K562 (cell line): Measurements from ENCODE around the gene ZNF768. TPM values are rescaled to one million over a fixed set of nuclear protein-coding genes. Genes with fewer than 3 reads are reported as not detected.

Experiments used
- CBX3 ChIP-seq, 2 experiments: IDR thresholded peaks; 1 replicate in 1 of 2; 2 replicates in 1 of 2; pipeline ENCODE4 v1.6.1; 2012; ENCODE audit warnings: inconsistent platforms in 2 of 2, low read length in 2 of 2, borderline replicate concordance in 1 of 2, control low read depth in 1 of 2
- CREBBP ChIP-seq: IDR thresholded peaks from one replicate; pipeline ENCODE4 v1.6.1; 2012; ENCODE audit warnings: low read depth, mild to moderate bottlenecking, control low read depth, inconsistent platforms, low read length
- FOXP1 ChIP-seq: sonication (generic); formaldehyde crosslinking; IDR thresholded peaks from 2 replicates; pipeline ENCODE4 v1.8.0; 2022; ENCODE audit warnings: mild to moderate bottlenecking, missing genetic modification reagents
- MAX ChIP-seq: sonication (generic); formaldehyde crosslinking; IDR thresholded peaks from 2 replicates; pipeline ENCODE4 v1.9.0; 2022; ENCODE audit warnings: mild to moderate bottlenecking, missing genetic modification reagents
- MNT ChIP-seq, 2 experiments: fragments of 450-650 bp; conservative IDR thresholded peaks; 2 replicates each; pipeline ENCODE4 v1.6.1; 2017; ENCODE audit warnings: mild to moderate bottlenecking in 2 of 2, moderate library complexity in 2 of 2
- MTA2 ChIP-seq: fragments of 450-650 bp; IDR thresholded peaks from 2 replicates; pipeline ENCODE4 v1.6.1; 2016; ENCODE audit warnings: low read depth
- NRF1 ChIP-seq, 2 experiments: fragments of 450-650 bp; IDR thresholded peaks in 1 of 2; conservative IDR thresholded peaks in 1 of 2; 2 replicates each; pipeline ENCODE4 v1.6.1; 2014; ENCODE audit warnings: mild to moderate bottlenecking in 2 of 2
- PRDM10 ChIP-seq: fragments of 450-650 bp; IDR thresholded peaks from 2 replicates; pipeline ENCODE4 v1.6.1; 2018; ENCODE audit not compliant: partially characterized antibody
- SMAD1 ChIP-seq: fragments of 150-350 bp; IDR thresholded peaks from 2 replicates; pipeline ENCODE4 v1.6.1; 2014; ENCODE audit warnings: low read length, low read depth; ENCODE audit not compliant: partially characterized antibody
- SRSF1 ChIP-seq: fragments of 200-400 bp; formaldehyde crosslinking; IDR thresholded peaks from 2 replicates; pipeline ENCODE4 v1.6.1; 2017; ENCODE audit warnings: mild to moderate bottlenecking, low read depth, low read length, moderate library complexity
- TCF7L2 ChIP-seq: fragments of 150-350 bp; IDR thresholded peaks from 2 replicates; pipeline ENCODE4 v1.6.1; 2016; ENCODE audit warnings: low read depth, mild to moderate bottlenecking, low read length, moderate library complexity
- TOE1 ChIP-seq, 2 experiments: fragments of 450-650 bp in 1 of 2; sonication (generic) in 1 of 2; formaldehyde crosslinking in 1 of 2; IDR thresholded peaks; 2 replicates each; pipeline versions ENCODE4 v1.7.1 to v1.8.0; 2016 to 2022; ENCODE audit warnings: borderline replicate concordance in 2 of 2, mild to moderate bottlenecking in 2 of 2, antibody characterized with exemption in 1 of 2, inconsistent platforms in 1 of 2, low read depth in 1 of 2, missing genetic modification reagents in 1 of 2, moderate library complexity in 1 of 2
- ZBTB26 ChIP-seq: fragments of 450-650 bp; formaldehyde crosslinking; IDR thresholded peaks from 2 replicates; pipeline ENCODE4 v1.4.0; 2022; ENCODE audit warnings: missing genetic modification characterization
- ZBTB33 ChIP-seq: sonication (generic); formaldehyde crosslinking; IDR thresholded peaks from 2 replicates; pipeline ENCODE4 v1.8.1; 2023; ENCODE audit warnings: mild to moderate bottlenecking, missing genetic modification reagents
- polyA plus RNA-seq, 8 experiments: library from polyadenylated mRNA; depleted of rRNA in 4 of 8; stranded (reverse) in 5 of 8; unstranded in 3 of 8; fragments of >200 nt; fragmentation: Nextera tagmentation in 2 of 8; fragmentation: Illumina TruSeq in 1 of 8; extraction: Ambion mirVana in 2 of 8; extraction: Trizol in 1 of 8; gene quantifications; 2 replicates each; pipeline versions ENCODE4 v1.2.1 to v1.2.3, GENCODE V29; 2011 to 2014; ENCODE audit warnings: inconsistent platforms in 1 of 8, missing spikeins in 1 of 8
- total RNA-seq, 7 experiments: library from RNA; depleted of rRNA in 6 of 7; stranded (reverse); fragments of >200 nt in 6 of 7; fragmentation: Illumina TruSeq in 2 of 7; extraction: Trizol in 2 of 7; gene quantifications; 2 replicates each; pipeline versions ENCODE4 v1.2.1 to v1.2.3, GENCODE V29; 2011 to 2021; ENCODE audit warnings: low replicate concordance in 1 of 7

Gene ZNF768
- total and polyA plus RNA-seq, 9 of the 15 experiments (the other 6 are each of a cell fraction or from before 2014, with no cell fraction given), result 0.13 to 50.7 (median 26.9) TPM

GRCh38 chr16:30535777-30536190, 9.4 kb upstream of the ZNF768 start (continued):
- TF ChIP-seq SMAD1 (peak; percentile 20), PRDM10 (peak; percentile 12), MAX (CRISPR knock-in tag) (peak; percentile 95), NRF1 (conservative IDR thresholded peaks at IDR 0.05 in 1 of 2, IDR thresholded peaks at IDR 0.05 in 1 of 2) (peak; percentile 70 to 78), CREBBP (no peak), CBX3 (IDR thresholded peaks at IDR 0.05; ENCODE audit: borderline replicate concordance in 1 of 2, low read length in 2 of 2) (peak in 1 of 2 experiments; percentile 73; a peak in 1 of 3 replicates), MNT (conservative IDR thresholded peaks at IDR 0.05) (peak; percentile 72 to 79; a peak in 3 of 4 replicates), MTA2 (no peak), FOXP1 (CRISPR knock-in tag) (peak; percentile 85; the same call in 1 of the 2 replicates), TCF7L2 (no peak), SRSF1 (no peak), TOE1 (IDR thresholded peaks at IDR 0.05; ENCODE audit: borderline replicate concordance) (peak; percentile 69), TOE1 (CRISPR knock-in tag; IDR thresholded peaks at IDR 0.05; ENCODE audit: borderline replicate concordance, low read depth) (0 out of 2 replicates have a peak, but pooled peaks have one; percentile 18), ZBTB33 (CRISPR knock-in tag) (peak; percentile 60; the same call in 1 of the 2 replicates), ZBTB26 (CRISPR knock-in tag) (0 out of 2 replicates have a peak, but pooled peaks have one; percentile 21)
